GM12878 (cell line): ENCODE data around the gene AFTPH. TPM values are rescaled to one million over a fixed set of nuclear protein-coding genes. Genes with fewer than 3 reads are reported as not detected.

Experiments
- ATF7 ChIP-seq: fragments of 450-650 bp; IDR thresholded peaks from 2 replicates; pipeline ENCODE4 v1.6.1; 2016; ENCODE audit warnings: low read depth, mild to moderate bottlenecking
- ETV6 ChIP-seq, 2 experiments: fragments of 450-650 bp in 1 of 2; IDR thresholded peaks in 1 of 2; conservative IDR thresholded peaks in 1 of 2; 2 replicates each; pipeline ENCODE4 v1.6.1; 2014; ENCODE audit warnings: antibody characterized with exemption in 1 of 2, borderline replicate concordance in 1 of 2, low read depth in 1 of 2, mild to moderate bottlenecking in 1 of 2, moderate library complexity in 1 of 2
- HDGF ChIP-seq: fragments of 450-650 bp; IDR thresholded peaks from 2 replicates; pipeline ENCODE4 v1.6.1; 2016; ENCODE audit warnings: antibody characterized with exemption
- MYB ChIP-seq: fragments of 150-350 bp; IDR thresholded peaks from 2 replicates; pipeline ENCODE4 v1.6.1; 2014; ENCODE audit warnings: mild to moderate bottlenecking, low read depth, low read length, borderline replicate concordance
- NR2C1 ChIP-seq: fragments of 450-650 bp; IDR thresholded peaks from 2 replicates; pipeline ENCODE4 v1.6.1; 2017; ENCODE audit warnings: antibody characterized with exemption, mild to moderate bottlenecking, moderate library complexity
- SMC3 ChIP-seq: IDR thresholded peaks from 2 replicates; pipeline ENCODE4 v1.6.1; 2011; ENCODE audit warnings: low read length, improper control_type of control experiment, borderline replicate concordance
- SREBF1 ChIP-seq: IDR thresholded peaks from 2 replicates; pipeline ENCODE4 v1.6.1; 2012; ENCODE audit warnings: mild to moderate bottlenecking, low read length
- TARDBP ChIP-seq: IDR thresholded peaks from 2 replicates; pipeline ENCODE4 v1.6.1; 2016; ENCODE audit warnings: borderline replicate concordance
- ZNF622 ChIP-seq: fragments of 450-650 bp; IDR thresholded peaks from 2 replicates; pipeline ENCODE4 v1.6.1; 2017; ENCODE audit warnings: mild to moderate bottlenecking, inconsistent platforms
- ZZZ3 ChIP-seq: IDR thresholded peaks from 2 replicates; pipeline ENCODE4 v1.6.1; 2011; ENCODE audit warnings: low read depth; ENCODE audit not compliant: control insufficient read depth, insufficient read length
- polyA plus RNA-seq, 11 experiments: library from polyadenylated mRNA; depleted of rRNA in 4 of 11; unstranded in 6 of 11; stranded (reverse) in 5 of 11; fragments of >200 nt; fragmentation: Nextera tagmentation in 4 of 11; fragmentation: Illumina TruSeq in 1 of 11; extraction: Ambion mirVana in 4 of 11; extraction: Trizol in 1 of 11; gene quantifications; 1 replicate in 1 of 11; 2 replicates in 10 of 11; pipeline versions ENCODE4 v1.2.1 to v1.2.3, GENCODE V29; 2011 to 2016; ENCODE audit warnings: inconsistent platforms in 2 of 11, missing spikeins in 2 of 11, low read depth in 1 of 11
- total RNA-seq, 4 experiments: library from RNA; depleted of rRNA in 3 of 4; stranded (reverse); fragments of >200 nt in 3 of 4; fragmentation: Illumina TruSeq in 1 of 4; extraction: Trizol in 1 of 4; gene quantifications; 2 replicates each; pipeline versions ENCODE4 v1.2.1 to v1.2.3, GENCODE V29; 2013 to 2021
- TF ChIP-seq, protein P1 (sequence below): fragments of 150-350 bp; IDR thresholded peaks from 2 replicates; pipeline ENCODE4 v1.6.1; 2014; ENCODE audit warnings: mild to moderate bottlenecking, low read depth, low read length

The AFTPH gene
- total and polyA plus RNA-seq, 10 of the 15 experiments (the other 5 are each of a cell fraction or from before 2014, with no cell fraction given): 25.6 to 77.3 (median 39.5) TPM

DNA sequence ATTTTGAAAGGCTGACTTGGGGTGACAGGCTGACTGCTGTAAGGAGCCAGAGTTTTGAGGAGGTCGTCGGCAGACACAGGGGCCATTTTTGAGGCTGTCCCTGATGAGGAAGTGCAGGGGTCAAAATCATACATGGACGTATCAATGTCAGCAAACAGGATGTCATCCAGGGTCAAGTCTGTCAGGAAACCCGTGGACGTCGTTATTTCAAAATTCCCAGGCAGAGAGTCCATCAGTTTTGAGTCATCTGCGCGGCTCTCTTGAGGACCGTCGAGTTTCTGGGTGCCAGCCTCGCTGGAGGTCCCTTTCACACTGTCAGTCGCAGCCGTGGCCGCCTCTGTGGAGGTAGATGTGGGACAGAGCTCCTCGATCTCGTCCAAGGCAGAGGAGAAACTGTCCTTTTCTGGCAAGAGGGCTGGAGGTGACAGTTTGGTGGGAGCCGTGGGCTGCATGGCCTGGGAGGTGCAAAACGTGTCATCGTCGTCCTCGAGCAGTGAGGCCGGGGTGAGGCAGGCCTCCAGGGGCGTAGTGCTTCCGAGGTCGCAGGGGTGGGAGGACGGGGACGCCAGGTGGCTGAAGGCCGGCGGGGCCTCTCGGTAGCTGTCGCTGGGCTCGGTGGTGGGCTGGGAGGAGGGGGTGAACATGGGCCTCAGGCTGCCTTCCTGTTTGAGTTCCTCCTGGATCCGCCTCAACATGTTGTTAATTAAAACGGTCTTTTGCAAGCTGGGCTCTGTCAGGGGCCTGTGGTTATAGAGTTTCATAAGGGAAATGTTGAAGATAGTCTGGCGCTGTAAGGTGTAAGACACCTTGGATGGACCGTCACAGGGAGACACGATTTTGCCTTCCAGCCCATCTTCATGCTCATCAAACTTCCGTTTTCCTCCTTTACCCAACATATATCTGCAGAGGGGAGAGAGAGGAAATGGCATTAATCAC lies 112.1 kb downstream of the AFTPH start (continued):
- no peak for TF ChIP-seq ETV6 (conservative IDR thresholded peaks at IDR 0.05 in 1 of 2, IDR thresholded peaks at IDR 0.05 in 1 of 2; ENCODE audit: borderline replicate concordance in 1 of 2, low read depth in 1 of 2)
- no peak for TF ChIP-seq ATF7
- TF ChIP-seq SMC3: no peak
- TF ChIP-seq HDGF: no peak
- TF ChIP-seq TARDBP: no peak
- no peak for TF ChIP-seq ZNF622
- no peak for TF ChIP-seq ZZZ3
- TF ChIP-seq, protein P1, sequence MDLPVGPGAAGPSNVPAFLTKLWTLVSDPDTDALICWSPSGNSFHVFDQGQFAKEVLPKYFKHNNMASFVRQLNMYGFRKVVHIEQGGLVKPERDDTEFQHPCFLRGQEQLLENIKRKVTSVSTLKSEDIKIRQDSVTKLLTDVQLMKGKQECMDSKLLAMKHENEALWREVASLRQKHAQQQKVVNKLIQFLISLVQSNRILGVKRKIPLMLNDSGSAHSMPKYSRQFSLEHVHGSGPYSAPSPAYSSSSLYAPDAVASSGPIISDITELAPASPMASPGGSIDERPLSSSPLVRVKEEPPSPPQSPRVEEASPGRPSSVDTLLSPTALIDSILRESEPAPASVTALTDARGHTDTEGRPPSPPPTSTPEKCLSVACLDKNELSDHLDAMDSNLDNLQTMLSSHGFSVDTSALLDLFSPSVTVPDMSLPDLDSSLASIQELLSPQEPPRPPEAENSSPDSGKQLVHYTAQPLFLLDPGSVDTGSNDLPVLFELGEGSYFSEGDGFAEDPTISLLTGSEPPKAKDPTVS: no peak
- TF ChIP-seq SREBF1: no peak
- TF ChIP-seq MYB: peak; percentile 26; the same call in 1 of the 2 replicates
- TF ChIP-seq NR2C1: peak; percentile 83
